Activated naive CD8-positive, alpha-beta T cell treated with anti-CD3 and anti-CD28 coated beads, Interleukin-2, amount 50 U/mL, for 16 hours (primary cell): Measurements from ENCODE around the gene CHKA.

Experiments
- DNase-seq: peaks from one replicate; pipeline ENCODE4 v3.0.0-alpha.2; 2020; ENCODE audit warnings: low read depth, low spot score

The CHKA gene

DNA sequence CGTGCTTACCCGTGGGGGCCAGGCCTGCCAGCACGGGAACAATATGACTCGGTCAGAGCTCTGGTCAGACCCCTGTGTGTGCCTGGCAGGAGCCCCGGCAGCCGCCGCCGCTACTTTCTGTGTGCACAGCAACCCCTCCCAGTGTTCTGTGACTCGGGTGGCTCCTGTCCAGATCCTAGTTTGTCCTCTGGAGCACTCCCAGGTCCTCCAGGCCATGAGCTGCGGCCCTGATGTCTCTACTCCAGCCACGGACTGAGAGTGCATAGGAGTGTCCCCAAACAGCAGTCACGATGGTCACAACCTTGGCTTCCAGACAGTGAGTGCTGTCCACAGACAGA is 87.5 kb downstream of the CHKA start:
- no peak for DNase-seq

DNA sequence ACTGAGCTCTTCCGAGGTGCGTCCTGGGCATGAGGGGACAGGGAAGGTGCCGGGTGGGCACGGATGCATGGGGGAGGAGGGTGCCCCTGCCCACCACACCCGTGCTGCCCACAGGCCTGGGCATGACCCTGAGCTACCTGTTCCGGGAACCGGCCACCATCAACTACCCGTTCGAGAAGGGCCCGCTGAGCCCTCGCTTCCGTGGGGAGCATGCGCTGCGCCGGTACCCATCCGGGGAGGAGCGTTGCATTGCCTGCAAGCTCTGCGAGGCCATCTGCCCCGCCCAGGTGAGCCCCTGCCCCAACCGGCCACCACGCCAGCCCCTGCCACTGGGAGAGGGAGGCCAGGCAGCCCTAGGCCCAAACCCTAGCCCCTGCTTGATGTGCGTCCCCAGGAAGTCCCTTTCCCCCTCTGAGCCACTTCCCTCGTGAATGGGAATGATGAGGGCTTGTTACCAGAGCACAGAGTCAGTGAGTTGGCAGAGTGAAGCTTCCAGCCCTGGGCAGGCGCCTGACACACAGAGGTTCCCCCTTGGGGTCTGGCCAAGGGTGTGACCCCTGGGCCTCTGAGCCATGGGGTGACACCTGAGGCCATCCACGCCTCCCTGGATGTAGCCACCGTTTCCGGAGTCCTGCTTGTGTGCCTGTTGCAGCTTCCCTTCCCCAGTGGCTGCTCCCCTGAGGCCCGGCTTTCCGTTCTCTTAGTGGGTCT is 88.0 kb downstream of the CHKA start:
- DNase-seq = no peak

DNA sequence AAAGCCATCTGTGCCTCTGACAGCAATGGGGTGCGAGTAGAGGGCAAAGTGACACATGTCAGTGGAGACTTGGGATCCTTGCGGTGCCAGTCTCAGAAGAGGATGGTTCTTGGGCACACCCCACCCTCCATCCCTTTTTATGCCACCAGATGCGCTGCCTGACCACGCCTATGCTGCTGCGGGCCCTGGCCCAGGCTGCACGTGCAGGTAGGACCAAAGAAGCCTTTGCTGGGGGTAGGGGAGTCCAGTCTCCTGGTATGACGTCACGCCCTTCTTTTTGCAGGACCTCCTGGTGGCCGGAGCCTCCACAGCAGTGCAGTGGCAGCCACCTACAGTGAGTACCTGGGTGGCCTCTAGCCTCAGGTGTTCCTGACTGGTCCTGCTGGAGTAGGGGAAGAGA is 89.2 kb downstream of the CHKA start:
- no peak for DNase-seq

DNA sequence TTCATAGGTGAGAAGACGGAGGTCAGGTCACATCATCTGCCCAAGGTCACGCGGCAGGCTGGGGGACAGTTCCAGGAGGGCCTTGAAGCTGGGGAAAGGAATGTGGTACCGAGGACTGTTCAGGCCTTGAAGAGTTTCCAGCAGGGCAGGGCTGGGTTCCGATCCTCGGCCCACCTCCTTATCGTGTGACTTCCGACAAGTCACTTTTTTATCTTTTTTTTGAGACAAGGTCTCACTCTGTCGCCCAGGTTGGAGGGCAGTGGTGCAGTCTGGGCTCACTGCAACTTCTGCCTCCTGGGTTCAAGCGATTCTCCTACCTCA is 90.1 kb downstream of the CHKA start:
- no peak for DNase-seq

DNA sequence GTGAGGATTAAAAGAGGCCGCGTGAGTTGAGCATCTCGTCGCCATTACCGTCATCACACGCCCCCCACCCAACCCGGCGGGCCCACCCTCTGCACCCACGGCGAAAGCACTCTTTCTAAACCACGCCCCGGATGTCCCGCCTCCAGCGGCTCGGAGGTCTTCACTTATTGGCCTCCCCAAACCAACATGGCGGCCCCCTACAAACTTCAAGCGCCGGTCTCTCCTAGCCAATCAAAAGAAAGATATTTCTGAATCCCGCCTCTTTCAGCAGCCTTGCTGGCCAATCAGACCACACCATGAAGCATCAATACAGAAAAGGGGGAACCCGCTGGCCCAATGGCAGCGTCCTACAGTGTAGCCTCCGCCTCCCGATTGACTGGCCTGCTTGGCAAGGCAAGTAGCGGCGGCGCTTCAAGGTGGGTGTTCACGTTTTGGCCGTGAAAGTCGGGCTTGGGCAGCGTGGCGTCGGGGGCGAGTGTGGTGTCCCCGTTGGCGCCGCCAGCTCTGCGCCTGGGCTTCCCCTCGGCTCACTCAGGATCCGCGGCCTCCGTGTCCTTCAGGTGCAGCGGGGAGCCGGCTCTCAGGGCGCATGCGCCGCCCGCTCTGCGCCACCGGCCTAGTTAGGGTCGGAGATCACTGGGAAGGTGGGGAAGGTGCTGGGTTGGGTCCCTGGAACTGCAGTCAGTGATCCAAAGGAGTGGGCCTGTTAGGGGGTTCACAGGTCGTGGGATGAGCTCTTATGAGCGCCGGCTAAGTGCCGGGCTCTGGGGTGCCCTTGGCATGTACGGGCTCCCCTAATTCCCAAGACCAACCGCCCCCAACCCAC is 90.7 kb downstream of the CHKA start, which contains the start of gene NDUFS8:
TSS of gene NDUFS8 (plus strand) at position 364 of the 826 bp plus-strand sequence. CDS start 1,471 bp downstream, outside the sequence.
- DNase-seq = peak; percentile 97

DNA sequence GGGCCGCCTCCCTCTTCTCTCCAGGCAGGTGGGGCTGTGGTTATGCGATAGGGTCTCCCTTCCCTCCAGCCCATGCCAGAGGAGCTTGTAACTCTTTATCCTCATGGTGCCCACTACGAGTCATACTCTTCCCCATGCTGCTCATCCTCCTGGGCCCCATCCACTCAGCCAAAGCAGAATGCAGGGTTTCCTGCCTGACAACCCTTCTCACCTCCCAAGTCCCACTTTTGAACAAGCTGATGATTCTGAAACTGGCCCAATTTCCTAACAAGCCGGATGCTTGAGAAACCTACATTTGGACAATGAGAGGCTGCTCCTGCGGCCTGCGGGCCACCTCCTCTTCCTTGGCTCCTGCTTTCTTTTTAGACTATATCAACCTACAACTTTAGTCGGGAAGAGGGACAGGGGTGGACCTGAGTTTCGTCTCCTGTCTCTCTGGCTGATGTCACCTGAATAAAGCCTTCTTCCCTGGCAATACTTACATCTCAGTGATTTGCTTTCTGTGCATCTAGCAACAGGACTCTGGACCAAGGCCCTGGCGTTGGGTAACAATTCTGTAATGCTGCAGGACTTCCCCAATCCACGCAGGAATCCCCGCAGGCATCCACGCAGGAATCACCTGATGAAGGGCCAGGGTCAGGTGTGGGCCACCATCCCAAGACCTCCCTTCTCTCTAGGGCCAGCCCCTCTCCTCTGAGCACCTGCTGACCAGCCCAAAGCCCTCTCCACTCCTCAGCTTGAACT is 92.2 kb downstream of the CHKA start:
- DNase-seq = no peak

DNA sequence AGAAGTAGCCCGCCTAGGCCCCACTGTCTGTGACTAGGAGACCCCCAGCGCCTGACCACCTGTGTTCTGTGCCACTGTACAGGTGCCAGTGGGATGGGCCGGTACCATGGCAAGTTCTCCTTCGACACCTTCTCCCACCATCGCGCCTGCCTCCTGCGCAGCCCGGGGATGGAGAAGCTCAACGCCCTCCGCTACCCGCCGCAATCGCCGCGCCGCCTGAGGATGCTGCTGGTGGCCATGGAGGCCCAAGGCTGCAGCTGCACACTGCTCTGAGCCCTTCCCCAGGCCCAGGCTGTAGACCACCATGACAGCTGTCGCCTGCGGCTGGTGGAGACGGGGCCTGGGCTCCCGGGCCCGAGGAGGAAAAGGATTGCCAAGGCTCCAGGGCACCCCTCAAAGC is 93.5 kb downstream of the CHKA start:
- no peak for DNase-seq

DNA sequence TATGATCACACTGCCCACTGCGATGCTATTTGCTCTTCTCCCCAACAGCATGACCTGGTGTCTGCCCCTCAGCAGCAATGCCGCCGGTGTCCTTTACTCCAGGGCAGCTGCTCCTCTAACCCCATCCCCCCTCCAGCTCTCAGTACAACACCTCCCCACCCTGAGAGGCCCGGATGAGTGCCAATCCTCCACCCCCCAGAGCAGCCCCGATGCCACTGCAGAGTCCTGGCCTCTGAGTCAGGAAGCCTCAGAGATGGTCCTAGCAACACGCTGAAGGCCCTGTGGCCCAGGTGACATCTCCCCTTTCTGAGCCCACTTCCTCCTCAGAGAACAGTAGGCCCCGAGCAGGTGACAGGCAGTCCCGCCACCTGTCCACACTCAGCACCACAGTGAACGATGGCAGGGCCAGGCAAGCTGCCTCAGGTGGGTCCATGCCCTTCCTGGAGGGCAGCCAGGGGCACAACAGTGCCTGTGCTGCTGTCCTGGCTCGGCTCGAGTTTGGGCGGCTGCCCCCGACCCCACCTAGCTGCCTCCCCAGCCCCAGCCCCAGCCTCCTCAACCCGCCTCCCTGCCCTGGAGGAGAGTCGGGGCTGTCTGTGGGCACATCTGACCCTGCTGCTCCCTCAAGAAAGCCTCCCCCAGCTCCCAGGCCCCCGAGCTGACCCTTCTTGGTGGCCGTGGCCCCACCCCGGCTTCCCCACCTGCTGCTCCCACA is 94.6 kb downstream of the CHKA start:
- no peak for DNase-seq

DNA sequence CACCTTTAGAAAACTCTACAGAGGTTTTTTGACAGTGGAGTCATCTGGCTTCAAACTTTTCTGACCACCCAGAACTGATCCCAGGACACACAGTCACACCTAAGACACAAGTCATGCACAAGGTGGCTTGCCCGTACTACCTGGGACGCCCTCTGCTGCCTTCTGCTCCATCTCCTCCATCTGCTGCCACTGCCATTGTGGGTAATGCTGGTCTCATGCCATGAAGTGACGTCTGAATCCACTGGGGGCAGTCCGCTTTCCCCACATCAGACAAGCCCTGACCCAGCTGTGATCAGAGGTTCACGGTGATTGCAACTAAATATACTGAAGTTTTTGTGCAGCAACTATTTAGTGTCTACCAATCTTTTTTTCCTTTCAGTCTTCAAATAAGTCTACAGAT is 96.1 kb downstream of the CHKA start:
- DNase-seq = no peak

DNA sequence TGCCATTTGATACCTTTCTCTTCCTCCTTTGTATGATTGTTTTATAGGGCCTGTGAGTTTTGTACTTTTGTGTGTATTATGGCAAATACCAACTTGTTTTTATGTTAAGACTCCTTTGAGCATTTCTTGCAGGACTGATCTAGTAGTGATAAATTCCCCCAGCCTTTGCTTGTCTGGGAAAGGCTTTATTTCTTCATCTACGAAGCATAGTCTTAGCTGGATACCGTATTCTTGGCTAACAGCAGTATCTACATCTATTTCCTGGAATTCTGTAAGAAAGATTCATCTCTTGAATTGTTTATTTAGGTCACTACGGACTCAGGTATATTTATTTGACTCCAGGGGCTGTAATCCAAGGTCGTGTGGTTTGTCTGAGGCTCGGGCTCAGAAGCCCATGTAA is 96.7 kb downstream of the CHKA start:
- DNase-seq = no peak

DNA sequence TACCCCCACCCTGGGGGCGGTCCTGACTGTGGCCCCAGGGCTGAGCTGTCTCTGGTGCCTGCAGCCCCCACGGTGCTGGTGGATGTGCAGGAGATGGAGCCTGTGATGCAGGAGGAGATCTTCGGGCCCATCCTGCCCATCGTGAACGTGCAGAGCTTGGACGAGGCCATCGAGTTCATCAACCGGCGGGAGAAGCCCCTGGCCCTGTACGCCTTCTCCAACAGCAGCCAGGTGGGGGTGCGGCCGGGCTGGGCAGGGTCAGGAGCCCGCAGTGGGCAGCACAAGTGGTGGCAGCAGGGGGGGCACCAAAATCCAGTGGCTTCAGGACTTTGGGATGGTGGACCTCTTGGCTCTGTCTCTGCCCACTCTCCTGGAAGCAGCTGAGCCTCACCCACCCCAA is 98.7 kb downstream of the CHKA start:
- no peak for DNase-seq

DNA sequence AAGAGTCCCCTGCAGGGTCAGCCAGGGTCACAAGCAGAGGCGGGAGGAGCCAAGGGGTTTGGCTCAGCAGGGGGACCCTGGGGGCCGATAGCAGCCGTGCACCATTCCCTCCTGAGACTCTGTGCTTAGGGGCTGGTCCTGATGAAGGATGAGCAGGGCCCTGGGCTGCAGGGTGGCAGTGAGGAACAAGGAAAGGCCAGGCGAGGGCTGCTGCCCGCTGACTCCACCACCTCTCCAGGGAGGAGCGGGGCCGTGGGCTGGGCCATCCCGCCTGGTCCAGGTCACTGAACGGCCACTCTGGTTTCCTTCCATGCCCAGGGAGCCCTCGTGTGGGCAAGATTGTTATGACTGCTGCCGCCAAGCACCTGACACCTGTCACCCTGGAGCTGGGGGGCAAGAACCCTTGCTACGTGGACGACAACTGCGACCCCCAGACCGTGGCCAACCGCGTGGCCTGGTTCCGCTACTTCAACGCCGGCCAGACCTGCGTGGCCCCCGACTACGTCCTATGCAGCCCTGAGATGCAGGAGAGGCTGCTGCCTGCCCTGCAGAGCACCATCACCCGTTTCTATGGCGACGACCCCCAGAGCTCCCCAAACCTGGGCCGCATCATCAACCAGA is 99.9 kb downstream of the CHKA start:
- DNase-seq = no peak

DNA sequence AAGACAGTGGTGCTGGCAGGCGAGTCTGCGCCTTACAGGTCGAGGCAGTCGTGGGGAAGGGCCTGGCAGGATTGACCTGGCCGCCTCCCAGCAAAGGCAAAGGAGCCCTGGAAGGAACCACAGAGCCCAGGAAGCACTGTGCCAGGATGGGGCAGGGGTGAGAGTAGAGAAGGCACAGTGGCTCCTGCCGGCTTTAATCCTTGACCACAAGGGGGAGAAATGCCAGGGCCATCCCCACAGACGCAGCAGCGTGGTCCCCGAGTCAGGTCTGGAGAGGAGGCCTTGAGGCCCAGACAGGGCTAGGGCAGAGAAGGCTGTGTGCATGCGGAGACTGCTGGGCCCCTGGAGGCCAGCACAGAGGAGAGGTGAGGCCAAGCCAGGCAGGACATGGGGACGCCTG is 100.6 kb downstream of the CHKA start:
- DNase-seq = no peak

DNA sequence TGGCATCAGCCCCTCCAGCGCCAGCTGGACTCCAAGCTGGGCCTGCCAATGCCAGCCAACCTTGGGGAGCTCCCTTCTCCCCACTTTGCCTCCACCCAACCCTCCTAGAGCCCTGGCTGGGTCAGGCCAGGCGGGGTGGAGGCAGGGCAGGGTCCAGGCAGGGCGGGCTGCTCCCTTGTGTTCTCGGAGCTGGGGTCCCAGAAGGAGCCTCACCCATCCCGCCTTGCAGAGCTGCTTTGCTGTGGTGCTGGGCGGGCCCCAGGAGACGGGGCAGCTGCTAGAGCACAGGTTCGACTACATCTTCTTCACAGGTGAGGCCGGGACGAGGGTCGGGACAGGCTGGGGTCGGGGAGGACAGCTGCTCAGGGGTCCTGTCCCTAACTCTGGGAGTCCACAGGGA is 101.7 kb downstream of the CHKA start:
- no peak for DNase-seq

DNA sequence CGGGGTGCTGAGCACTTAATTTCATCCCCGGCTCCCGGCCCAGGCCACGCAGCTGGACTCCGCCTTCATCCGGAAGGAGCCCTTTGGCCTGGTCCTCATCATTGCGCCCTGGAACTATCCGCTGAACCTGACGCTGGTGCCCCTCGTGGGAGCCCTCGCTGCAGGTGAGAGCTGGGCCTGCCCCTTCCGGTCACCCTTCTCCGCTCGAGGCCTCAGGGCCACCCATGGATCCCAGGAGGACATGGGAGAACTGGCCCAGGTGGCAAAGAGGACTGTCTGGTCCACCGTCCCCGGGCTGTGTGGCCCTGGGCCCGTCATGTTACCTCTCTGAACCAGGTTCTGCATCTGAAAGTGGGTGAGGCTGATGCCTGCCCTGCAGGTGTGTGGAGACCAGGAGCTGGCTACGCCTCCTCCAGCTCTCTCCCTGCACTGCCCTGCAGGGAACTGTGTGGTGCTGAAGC is 102.4 kb downstream of the CHKA start:
- no peak for DNase-seq

DNA sequence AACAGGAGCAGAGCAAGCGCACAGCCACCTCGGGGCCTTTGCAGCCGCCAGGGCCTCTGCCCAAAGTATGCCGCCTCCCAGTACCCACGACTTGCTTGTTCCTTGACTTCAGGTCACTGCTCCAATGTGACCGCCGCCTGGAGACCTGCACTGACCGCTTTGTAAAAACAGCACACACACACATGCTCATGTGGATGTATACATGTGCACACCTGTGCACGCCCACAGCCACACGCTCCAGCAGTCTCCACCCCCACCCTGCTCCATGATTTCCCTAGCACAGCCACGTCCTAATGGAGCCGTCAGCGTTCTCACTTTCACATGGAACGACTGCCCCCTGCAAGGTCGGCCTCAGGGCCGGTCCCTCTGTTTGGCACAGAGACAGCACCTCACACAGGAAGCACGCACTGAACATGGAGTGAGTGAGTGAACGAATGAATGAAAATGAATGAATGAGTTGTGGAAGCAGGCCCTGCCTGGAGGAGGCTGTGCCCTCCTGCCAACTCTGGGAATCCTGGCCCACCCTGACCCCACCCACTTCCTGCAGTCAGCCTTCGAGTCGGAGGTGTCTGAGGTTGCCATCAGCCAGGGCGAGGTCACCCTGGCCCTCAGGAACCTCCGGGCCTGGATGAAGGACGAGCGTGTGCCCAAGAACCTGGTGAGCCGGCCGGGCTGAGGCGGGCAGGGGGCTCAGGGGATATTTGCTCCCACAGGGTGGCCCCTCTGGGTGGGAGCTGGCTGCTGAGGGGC is 103.0 kb downstream of the CHKA start:
- DNase-seq = no peak

DNA sequence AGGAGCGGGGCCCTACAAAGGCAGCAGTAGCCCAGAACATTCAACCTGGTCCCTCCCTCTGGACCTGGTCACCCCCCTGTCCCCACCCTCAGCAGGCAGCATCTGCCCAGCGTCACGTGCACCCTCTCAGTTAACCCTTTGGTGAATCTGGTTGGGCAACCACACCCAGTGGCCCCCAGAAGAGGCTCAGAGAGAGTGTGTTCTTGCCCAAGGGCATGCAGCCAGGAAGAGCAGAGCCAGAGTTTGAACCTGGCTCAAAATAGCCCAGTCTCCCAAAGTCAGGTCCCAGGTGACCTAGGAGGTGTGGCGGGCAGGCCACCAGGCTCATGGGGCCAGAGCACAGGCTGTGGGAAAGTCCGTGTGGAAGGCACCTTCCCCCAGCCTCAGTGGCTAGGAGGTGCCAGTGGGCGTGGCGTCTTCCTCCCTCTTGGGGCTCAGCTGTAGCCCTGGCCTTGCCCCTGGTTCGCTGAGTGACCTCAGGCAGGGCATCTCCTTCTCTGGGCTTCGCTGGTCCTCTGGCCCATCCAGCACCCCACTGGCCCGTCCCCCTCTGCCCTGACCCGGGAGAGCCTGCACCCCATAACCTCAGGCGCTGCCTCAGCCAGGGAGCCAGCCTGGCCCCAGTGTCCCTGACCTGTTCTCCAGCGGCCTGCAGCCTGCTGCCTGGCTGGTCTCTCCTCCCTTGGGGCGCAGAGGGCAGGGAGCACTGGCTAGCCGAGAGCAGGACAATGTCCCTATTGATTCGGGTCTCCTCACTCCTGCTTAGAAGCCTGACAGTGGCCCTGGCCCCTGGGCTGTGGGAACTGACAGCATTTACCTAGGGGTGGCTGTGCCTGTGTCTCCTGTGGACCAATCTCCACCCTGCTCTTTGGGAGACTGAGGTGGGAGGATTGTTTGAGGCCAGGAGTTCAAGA is 104.0 kb downstream of the CHKA start:
- no peak for DNase-seq

DNA sequence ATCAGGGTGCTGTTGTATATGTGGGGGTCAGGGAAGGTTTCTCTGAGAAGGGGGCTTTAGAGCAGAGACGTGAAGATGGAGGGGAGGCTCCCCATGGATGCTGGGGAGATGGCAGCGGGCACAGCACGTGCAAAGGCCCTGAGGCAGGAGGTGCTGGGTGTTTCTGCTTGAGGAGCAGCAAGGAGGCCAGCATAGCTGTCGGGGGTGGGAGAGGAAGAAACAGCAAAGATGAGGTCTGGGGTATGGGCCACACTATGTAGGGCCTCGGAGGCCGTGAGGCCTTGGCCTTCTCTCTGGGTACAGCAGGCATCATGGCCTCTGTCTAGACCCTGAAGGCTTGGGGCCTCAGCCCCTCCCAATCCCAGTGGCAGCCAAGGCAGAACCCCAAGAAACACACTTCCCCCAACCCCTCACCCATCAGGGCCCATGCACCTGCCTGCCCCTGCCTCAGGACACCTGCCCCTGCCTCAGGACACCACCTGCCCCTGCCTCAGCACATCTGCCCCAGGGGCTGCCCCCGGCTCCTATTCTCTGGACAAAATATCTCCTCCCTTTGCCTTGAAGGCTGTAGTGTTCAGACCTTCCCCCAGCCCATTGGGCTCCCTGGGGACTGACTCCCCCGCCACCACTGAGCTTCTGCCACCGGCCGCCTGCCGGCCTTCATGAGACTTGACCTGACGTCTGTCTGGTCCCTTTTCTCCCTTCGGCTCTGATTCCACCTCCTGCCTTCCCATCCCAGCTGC is 104.9 kb downstream of the CHKA start:
- DNase-seq = no peak

DNA sequence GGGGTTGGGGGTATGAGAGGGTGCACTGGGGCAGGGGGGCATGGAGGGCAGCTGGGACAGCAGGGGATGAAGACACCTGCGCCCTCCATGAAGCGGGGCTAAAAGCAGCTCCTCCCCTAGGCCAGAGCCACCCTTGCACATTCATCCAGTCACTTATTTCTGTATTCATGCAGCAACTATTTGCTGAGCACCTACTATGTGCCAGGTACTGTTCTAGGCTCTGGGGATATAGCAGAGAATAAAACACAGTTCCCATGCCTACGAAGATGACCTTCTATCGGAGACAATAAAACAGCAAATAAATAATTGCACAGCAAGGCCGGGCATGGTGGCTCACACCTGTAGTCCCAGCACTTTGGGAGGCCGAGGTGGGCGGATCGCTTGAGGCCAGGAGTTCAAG is 105.7 kb downstream of the CHKA start:
- DNase-seq = no peak
